Adrenal gland (tissue), 5 donors: ENCODE results near the gene MYMX.

ENCODE experiments used
- CTCF ChIP-seq, 6 experiments: fragments of 450-650 bp in 4 of 6; fragments of 200-600 bp in 2 of 6; sonication (generic) in 1 of 6; IDR thresholded peaks; 1 replicate in 5 of 6; 2 replicates in 1 of 6; pipeline versions ENCODE4 v1.5.1 to v1.8.0; 2016 to 2021; ENCODE audit warnings: antibody characterized with exemption in 6 of 6, mild to moderate bottlenecking in 2 of 6, moderate library complexity in 1 of 6
- POLR2A ChIP-seq, 2 donors: fragments of 450-650 bp; IDR thresholded peaks; one replicate each; pipeline ENCODE4 v1.6.1; 2017; ENCODE audit warnings: antibody characterized with exemption in 2 of 2, mild to moderate bottlenecking in 2 of 2, moderate library complexity in 1 of 2
- donor health status: DM: no; HTN: no; CAD: no.

DNA sequence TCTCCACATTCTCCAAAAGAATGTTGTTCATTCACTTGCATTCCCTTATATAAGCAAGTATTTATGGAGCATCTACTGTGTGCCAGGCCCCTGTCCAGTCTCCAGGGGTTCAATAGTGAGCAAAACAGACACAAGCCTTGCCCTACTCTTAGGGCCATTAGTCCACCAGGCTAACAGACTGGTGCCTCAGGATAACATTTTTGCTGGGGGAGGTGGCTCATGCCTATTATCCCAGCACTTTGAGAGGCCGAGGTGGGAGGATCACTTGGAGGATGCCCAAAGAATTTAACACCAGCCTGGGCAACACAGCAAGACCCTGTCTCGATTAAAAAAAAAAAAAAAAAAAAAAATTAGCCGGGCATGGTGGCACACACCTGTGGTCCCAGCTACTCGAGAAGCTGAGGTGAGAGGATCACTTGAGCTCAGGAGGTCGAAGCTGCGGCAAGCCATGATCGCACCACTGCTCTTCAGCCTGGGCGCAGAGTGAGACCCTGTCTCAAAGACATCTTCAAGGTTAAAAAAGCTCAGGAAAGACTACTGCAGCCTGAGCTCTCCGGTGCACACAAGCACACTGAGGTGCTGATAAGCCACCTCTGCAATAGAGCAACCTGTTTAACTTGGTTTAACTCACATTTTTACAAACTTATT, 38.2 kb upstream of the MYMX start:
- TF ChIP-seq CTCF (IDR thresholded peaks at IDR 0.05) (no peak), POLR2A (IDR thresholded peaks at IDR 0.05) (no peak)
